ENCODE measurements around the gene PKP3.

DNA sequence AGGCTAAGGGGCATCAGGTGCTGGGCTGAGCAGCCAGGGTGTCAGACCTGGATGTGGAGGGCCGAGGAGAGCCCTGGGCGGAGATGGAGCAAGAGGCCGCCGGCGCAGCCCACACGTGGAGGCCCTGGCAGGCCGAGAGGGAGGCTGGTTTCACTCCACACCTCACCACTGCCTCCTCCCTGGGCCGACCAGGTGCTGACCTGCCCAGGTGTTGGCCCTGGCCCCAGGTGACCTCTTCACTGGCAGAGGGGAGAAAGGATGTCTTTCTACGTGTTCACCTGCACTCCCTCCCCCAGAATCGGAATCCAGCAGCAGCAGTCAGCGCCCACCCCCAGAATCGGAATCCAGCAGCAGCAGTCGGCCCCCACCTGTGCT is 47.0 kb downstream of the PKP3 start:
- TF ChIP-seq POLR2AphosphoS5 (IDR thresholded peaks at IDR 0.05; ENCODE audit: low read depth, low read length) = no peak
- TF ChIP-seq TAF1 (IDR thresholded peaks at IDR 0.05; ENCODE audit: low read depth, low read length) = no peak
